ENCODE measurements around the gene STARD6.
A peak's percentile ranks its signal among the peaks of the same experiment; 100 is the strongest.

The STARD6 gene

GRCh38 chr18:54382076-54382475, 24.4 kb upstream of the STARD6 start:
- H3K9me3 Mint-ChIP-seq: no peaks in the 10 kb centered on the region
- ATAC-seq (replicated peaks) (no peak), DNase-seq (no peak)
- no peak overlapping the region for H3K4me3 Mint-ChIP-seq
- no peak overlapping the region for H3K27ac Mint-ChIP-seq
- H3K36me3 Mint-ChIP-seq (ENCODE audit: insufficient read depth): no peaks in the 10 kb centered on the region
- peaks cover 0 to 3% of the 10 kb centered on the region in 2 donors for H3K27me3 Mint-ChIP-seq
- H3K4me1 Mint-ChIP-seq (ENCODE audit: low read depth in 2 of 2): no peaks in the 10 kb centered on the region

GRCh38 chr18:54381640-54382039, 24.0 kb upstream of the STARD6 start:
- H3K9me3 Mint-ChIP-seq: no peaks in the 10 kb centered on the region
- DNase-seq: no peak
- H3K36me3 Mint-ChIP-seq (ENCODE audit: insufficient read depth): no peaks in the 10 kb centered on the region
- no peak overlapping the region for H3K27ac Mint-ChIP-seq
- ATAC-seq (replicated peaks): no peak
- no peaks in the 10 kb centered on the region for H3K27me3 Mint-ChIP-seq
- H3K4me1 Mint-ChIP-seq (ENCODE audit: low read depth in 2 of 2): no peaks in the 10 kb centered on the region
- no peak overlapping the region for H3K4me3 Mint-ChIP-seq

GRCh38 chr18:54378057-54378456, 20.4 kb upstream of the STARD6 start:
- ATAC-seq (replicated peaks): no peak
- Mint-ChIP-seq H3K27ac (peak overlapping the region in 1 of 2 donors; percentile 77), H3K36me3 (ENCODE audit: insufficient read depth) (no peaks in the 10 kb centered on the region), H3K27me3 (no peaks in the 10 kb centered on the region), H3K4me3 (peak overlapping the region in 1 of 2 donors; percentile 66), H3K4me1 (ENCODE audit: low read depth in 2 of 2) (no peaks in the 10 kb centered on the region), H3K9me3 (no peaks in the 10 kb centered on the region)
- no peak for DNase-seq

GRCh38 chr18:54360406-54360805, 2.7 kb upstream of the STARD6 start:
- no peak overlapping the region for H3K27ac Mint-ChIP-seq
- peaks cover 16% of the 10 kb centered on the region for H3K36me3 Mint-ChIP-seq (ENCODE audit: insufficient read depth)
- H3K9me3 Mint-ChIP-seq: no peaks in the 10 kb centered on the region
- ATAC-seq (replicated peaks): no peak
- H3K4me1 Mint-ChIP-seq (ENCODE audit: low read depth in 2 of 2): peaks cover 14 to 18% of the 10 kb centered on the region in 2 donors
- no peaks in the 10 kb centered on the region for H3K27me3 Mint-ChIP-seq
- H3K4me3 Mint-ChIP-seq: no peak overlapping the region
- no peak for DNase-seq

GRCh38 chr18:54359233-54359632, 1.6 kb upstream of the STARD6 start:
- Mint-ChIP-seq H3K27ac (no peak overlapping the region), H3K36me3 (ENCODE audit: insufficient read depth) (peaks cover 16% of the 10 kb centered on the region), H3K27me3 (peaks cover 0 to 6% of the 10 kb centered on the region in 2 donors), H3K4me3 (peak overlapping the region in 1 of 2 donors; percentile 100), H3K4me1 (ENCODE audit: low read depth in 2 of 2) (peaks cover 14 to 18% of the 10 kb centered on the region in 2 donors), H3K9me3 (no peaks in the 10 kb centered on the region)
- ATAC-seq (replicated peaks) (no peak), DNase-seq (no peak)

GRCh38 chr18:54358495-54359040, 910 bp upstream of the STARD6 start:
- ATAC-seq (replicated peaks): no peak
- H3K4me3 Mint-ChIP-seq: peak overlapping the region; percentile 96 to 100
- no peak for DNase-seq
- peaks cover 0 to 6% of the 10 kb centered on the region in 2 donors for H3K27me3 Mint-ChIP-seq
- H3K9me3 Mint-ChIP-seq: no peaks in the 10 kb centered on the region
- peaks cover 16% of the 10 kb centered on the region for H3K36me3 Mint-ChIP-seq (ENCODE audit: insufficient read depth)
- peak overlapping the region; percentile 92 to 98 for H3K27ac Mint-ChIP-seq
- peaks cover 14 to 18% of the 10 kb centered on the region in 2 donors for H3K4me1 Mint-ChIP-seq (ENCODE audit: low read depth in 2 of 2)

GRCh38 chr18:54357082-54357659, 487 bp downstream of the STARD6 start:
- peaks cover 16% of the 10 kb centered on the region for H3K36me3 Mint-ChIP-seq (ENCODE audit: insufficient read depth)
- DNase-seq (no peak), ATAC-seq (replicated peaks) (no peak)
- H3K27ac Mint-ChIP-seq: peak overlapping the region; percentile 92 to 98
- peak overlapping the region; percentile 96 to 100 for H3K4me3 Mint-ChIP-seq
- H3K27me3 Mint-ChIP-seq: peaks cover 5 to 9% of the 10 kb centered on the region in 2 donors
- peaks cover 14 to 18% of the 10 kb centered on the region in 2 donors for H3K4me1 Mint-ChIP-seq (ENCODE audit: low read depth in 2 of 2)
- no peaks in the 10 kb centered on the region for H3K9me3 Mint-ChIP-seq

- Mint-ChIP-seq H3K27me3 (peaks cover 13 to 26% of the 10 kb centered on the region in 2 donors), H3K4me1 (ENCODE audit: low read depth in 2 of 2) (no peaks in the 10 kb centered on the region), H3K9me3 (no peaks in the 10 kb centered on the region), H3K27ac (no peak overlapping the region), H3K4me3 (no peak overlapping the region), H3K36me3 (ENCODE audit: insufficient read depth) (no peaks in the 10 kb centered on the region)
- ATAC-seq (replicated peaks) (no peak), DNase-seq (no peak)
Observed at GRCh38 chr18:54351186-54351585, 6.5 kb downstream of the STARD6 start.

GRCh38 chr18:54338230-54338629, 19.4 kb downstream of the STARD6 start:
- Mint-ChIP-seq H3K4me1 (ENCODE audit: low read depth in 2 of 2) (no peaks in the 10 kb centered on the region), H3K27me3 (peaks cover 0 to 13% of the 10 kb centered on the region in 2 donors), H3K27ac (no peak overlapping the region)

GRCh38 chr18:54335638-54336173, 22.0 kb downstream of the STARD6 start:
- H3K27ac Mint-ChIP-seq: no peak overlapping the region
- H3K4me3 Mint-ChIP-seq: no peak overlapping the region
- no peaks in the 10 kb centered on the region for H3K36me3 Mint-ChIP-seq (ENCODE audit: insufficient read depth)
- no peak for ATAC-seq (replicated peaks)
- peaks cover 0 to 13% of the 10 kb centered on the region in 2 donors for H3K27me3 Mint-ChIP-seq
- H3K9me3 Mint-ChIP-seq: no peaks in the 10 kb centered on the region
- DNase-seq: no peak
- H3K4me1 Mint-ChIP-seq (ENCODE audit: low read depth in 2 of 2): no peaks in the 10 kb centered on the region

More at GRCh38 chr18:54338230-54338629, 19.4 kb downstream of the STARD6 start:
- no peaks in the 10 kb centered on the region for H3K9me3 Mint-ChIP-seq
- DNase-seq (no peak), ATAC-seq (replicated peaks) (no peak)
- no peak overlapping the region for H3K4me3 Mint-ChIP-seq
- H3K36me3 Mint-ChIP-seq (ENCODE audit: insufficient read depth): no peaks in the 10 kb centered on the region

GRCh38 chr18:54330768-54331548, 26.7 kb downstream of the STARD6 start:
- no peaks in the 10 kb centered on the region for H3K4me1 Mint-ChIP-seq (ENCODE audit: low read depth in 2 of 2)
- ATAC-seq (replicated peaks) (no peak), DNase-seq (no peak)
- no peak overlapping the region for H3K27ac Mint-ChIP-seq
- H3K4me3 Mint-ChIP-seq: no peak overlapping the region
- H3K36me3 Mint-ChIP-seq (ENCODE audit: insufficient read depth): no peaks in the 10 kb centered on the region
- peaks cover 0 to 4% of the 10 kb centered on the region in 2 donors for H3K27me3 Mint-ChIP-seq
- no peaks in the 10 kb centered on the region for H3K9me3 Mint-ChIP-seq

- H3K27ac Mint-ChIP-seq: no peak overlapping the region
- ATAC-seq (replicated peaks): no peak
- no peaks in the 10 kb centered on the region for H3K27me3 Mint-ChIP-seq
- no peaks in the 10 kb centered on the region for H3K36me3 Mint-ChIP-seq (ENCODE audit: insufficient read depth)
- H3K4me3 Mint-ChIP-seq: no peak overlapping the region
- no peak for DNase-seq
- H3K9me3 Mint-ChIP-seq: no peaks in the 10 kb centered on the region
- no peaks in the 10 kb centered on the region for H3K4me1 Mint-ChIP-seq (ENCODE audit: low read depth in 2 of 2)
Observed at GRCh38 chr18:54329787-54330186, 27.9 kb downstream of the STARD6 start.

- H3K27ac Mint-ChIP-seq: no peak overlapping the region
- no peaks in the 10 kb centered on the region for H3K4me1 Mint-ChIP-seq (ENCODE audit: low read depth in 2 of 2)
- DNase-seq (no peak), ATAC-seq (replicated peaks) (no peak)
- no peaks in the 10 kb centered on the region for H3K9me3 Mint-ChIP-seq
- H3K27me3 Mint-ChIP-seq: no peaks in the 10 kb centered on the region
- no peak overlapping the region for H3K4me3 Mint-ChIP-seq
- no peaks in the 10 kb centered on the region for H3K36me3 Mint-ChIP-seq (ENCODE audit: insufficient read depth)
Observed at GRCh38 chr18:54327818-54328217, 29.8 kb downstream of the STARD6 start.
